ENCODE data around the gene CERS6.

CERS6 gene

DNA sequence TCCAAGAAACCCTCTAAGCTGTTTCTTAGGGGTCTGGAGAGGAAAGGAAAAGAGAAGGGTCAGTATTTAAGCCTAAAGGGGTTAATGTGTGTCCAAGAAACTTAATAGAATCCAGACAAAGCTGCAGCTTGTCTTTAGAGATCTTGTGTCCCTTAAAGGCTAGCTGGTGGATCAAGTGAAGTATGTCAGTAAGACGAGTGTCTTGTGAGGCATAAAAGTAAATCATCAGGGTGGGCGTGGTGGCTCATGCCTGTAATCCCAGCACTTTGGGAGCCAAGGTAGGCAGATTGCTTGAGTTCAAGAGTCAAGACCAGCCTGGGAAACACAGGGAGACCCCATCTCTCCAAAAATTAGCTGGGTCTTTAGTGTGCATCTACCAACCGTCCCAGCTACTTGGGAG is 47.8 kb downstream of the CERS6 start:
- no peak for FAIRE-seq

GRCh38 chr2:168504323-168504722 is 48.3 kb downstream of the CERS6 start:
- FAIRE-seq: no peak

DNA sequence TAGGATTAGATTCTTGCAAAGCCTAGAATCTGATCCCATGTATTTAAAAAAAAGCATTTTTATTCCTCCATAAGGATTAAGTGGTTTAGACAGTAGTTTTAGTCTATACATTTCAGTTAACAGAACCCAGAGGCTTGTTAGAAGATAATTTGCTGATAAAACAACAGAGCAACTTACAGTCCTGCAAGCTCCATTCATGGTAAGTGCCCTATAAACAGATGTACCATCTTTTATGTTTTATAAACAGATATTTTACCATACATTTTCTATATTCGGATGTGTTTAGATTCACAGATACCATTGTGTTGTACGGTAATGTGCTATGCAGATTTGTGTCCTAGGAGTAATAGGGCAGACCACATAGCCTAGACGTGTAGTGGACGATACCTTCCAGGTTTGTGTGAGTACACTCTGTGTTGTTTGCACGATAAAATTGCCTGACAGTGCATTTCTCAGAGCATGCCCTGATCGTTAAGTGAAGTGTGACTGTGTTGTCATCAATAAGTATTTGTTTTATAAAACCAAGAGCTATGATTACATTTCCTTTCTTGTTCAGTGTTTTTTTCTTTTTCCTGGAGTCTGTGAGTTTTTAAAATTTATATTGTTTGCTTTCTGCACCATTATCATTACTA is 54.2 kb downstream of the CERS6 start:
- no peak for FAIRE-seq

DNA sequence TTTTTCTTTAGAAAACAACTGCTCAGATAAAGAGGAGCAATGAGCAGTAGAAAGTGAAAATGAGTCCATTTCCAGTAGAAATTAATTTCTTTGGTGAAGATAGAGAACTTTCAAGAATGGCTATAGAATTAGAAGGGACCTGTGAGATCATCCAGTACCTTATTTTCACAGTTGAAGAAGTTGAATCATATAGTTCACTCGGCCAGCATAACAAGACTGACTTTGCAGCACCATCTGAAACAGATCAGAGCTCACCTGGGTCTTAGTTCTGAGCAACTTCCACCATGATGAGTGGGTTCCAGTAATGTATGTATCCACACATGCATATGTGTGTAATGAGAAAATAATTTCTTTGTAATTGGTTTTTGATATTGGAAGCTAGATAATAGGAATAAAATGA is 58.6 kb downstream of the CERS6 start:
- FAIRE-seq: no peak

DNA sequence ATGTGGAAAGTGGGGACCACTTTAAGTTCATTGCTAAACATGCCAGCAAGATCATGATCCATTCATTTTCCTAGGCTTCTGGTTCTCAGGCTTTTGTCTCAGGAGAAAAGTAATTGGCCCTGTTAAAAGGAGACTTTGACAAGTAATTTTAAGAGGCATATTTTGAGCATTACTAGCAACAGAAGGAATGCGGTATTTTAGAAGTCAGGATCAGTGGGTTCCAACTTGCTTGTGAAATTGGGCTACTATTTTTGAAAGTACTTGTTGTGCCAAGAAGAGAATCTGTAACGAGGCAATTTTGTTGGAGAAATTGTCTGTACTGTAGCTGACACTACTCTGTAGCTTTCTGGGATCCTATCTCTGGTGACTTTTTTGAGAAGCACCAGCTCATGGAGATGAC is 59.4 kb downstream of the CERS6 start:
- FAIRE-seq: no peak

DNA sequence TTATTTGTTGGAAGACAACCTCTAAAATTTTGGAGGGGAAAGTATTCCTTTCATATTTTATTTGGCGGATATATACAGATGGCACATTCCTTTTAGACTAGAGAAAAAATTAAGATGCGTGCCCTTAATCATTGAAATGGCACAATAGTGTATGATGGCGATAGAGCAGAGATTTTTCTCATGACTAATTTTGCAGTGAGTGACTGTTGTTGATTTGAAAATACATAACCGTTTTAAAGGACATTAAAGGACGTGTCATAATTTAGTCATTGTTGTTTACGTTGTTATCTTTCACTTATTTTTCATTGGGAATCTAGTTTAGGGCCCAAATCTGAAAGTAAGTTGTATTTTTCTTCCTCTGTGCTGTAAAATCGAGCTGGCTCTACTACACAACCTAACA is 61.7 kb downstream of the CERS6 start:
- FAIRE-seq: no peak

GRCh38 chr2:168518555-168519066 is 62.5 kb downstream of the CERS6 start:
- FAIRE-seq: no peak

DNA sequence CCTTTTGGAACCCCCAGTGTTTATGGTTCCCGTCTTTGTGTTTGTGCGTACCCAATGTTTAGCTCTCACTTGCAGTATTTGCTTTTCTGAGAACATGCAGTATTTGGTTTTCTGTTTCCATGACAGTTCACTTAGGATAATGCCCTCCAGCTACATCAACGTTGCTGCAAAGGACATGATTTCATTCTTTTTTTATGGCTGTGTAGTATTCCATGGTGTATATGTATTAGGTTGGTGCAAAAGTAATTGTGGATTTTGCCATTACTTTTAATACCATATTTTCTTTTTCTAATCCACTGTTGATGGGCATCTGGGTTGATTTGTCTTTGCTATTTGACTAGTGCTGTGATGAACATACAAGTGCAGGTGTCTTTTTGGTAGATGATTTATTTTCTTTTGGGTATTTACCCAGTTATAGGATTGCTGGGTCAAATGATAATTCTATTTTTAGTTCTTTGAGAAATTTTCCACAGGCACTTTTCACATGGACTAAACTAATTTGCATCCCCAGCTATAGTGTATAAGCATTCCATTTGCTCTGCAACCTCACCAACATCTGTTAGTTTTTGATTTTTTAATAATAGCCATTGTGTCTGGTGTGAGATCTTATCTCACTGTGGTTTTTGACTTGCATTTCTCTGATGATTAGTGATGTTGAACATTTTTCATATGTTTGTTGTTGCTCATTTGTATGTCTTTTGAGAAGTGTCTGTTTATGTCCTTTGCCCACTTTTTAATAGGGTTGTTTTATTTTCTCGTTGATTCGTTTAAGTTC is 63.6 kb downstream of the CERS6 start:
- FAIRE-seq: no peak

GRCh38 chr2:168521053-168521741 is 65.1 kb downstream of the CERS6 start:
- FAIRE-seq: no peak

DNA sequence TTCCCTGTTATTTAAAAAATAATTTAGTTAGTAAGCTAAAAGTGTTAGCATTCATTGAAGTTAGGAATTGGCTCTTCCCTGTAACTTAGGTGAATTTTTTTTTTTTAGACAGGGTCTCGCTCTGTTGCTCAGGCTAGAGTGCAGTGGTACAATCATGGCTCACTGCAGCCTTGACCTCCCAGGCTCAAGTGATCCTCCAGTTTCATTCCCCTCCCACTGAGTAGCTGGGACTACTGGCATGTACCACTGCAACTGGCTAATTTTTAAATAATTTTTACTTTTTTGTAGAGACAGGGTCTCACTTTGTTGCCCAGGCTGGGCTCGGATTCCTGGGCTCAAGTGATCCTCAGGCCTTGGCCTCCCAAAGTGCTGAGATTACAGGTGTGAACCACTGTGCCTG is 66.4 kb downstream of the CERS6 start:
- FAIRE-seq: no peak

DNA sequence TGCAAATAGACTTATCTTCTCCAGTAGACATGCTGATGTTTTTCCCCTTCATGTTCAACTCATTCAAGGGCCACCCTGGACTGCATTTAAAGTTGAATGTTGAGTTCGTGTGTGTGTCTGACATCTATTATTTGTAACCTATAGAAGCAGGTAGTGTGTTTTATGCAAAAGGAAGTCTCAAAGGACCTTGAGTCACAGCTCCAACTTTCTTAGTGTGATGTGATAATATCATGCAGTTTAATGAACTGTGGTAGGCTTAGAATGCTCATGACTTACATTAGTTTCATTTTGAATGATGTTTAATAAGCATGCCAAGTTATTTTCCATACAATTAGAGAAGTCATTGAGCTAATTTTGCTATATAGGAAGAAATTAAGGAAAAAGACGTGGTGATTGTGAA is 67.9 kb downstream of the CERS6 start:
- no peak for FAIRE-seq

DNA sequence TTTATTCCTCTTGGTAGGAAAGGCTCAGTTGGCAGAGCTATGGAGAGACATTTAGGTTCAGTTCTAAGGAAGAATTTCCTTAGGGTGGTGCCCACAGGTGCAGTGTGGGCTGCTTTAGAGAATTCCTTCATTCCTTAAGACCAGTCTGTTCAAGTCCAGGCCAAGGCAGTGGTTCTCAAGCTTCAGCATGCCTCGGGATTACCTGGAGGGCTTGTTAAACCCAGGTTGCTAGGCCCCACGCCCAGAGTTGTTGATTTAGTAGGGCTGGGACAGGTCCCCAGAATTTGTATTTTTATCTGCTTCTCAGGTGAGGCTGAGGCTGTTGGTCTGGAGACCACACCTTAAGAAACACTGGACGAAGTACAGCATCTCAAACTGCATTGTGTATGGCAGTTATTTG is 68.9 kb downstream of the CERS6 start:
- FAIRE-seq: no peak

DNA sequence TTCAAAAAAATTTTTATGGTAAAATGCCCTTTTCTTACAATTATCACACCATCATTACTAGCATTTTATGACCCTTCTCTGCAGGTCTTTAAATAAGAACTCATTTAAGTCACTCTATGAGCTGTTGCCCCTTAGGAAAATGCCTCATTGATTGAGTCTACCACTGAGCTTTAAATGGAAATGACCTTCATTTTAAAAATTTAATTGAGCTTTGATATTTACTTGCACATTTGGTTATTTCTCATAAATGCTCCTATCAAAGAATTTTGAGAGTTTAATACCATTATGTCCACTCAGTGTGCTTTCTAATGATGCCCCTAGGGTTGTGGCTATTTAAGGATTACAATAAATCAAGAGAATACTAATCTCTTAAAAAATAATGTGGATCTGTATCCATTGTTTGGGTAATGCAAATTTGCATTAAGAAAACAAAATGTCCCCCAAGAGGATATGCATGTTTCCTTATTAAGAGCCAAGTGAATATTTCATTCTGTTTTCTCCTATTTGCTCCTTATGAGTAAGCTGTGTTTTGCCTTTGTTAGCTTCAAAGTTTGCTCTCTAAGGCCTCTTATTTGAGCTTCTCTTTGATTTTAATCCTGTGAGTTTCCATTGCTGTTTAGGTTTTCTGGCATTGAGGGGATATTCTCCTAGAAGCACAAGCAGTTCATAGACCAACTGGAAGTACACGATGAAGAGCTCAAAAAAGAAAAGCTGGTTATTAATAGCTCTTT is 69.8 kb downstream of the CERS6 start:
- FAIRE-seq: no peak

GRCh38 chr2:168526641-168527040 is 70.6 kb downstream of the CERS6 start:
- no peak for FAIRE-seq

DNA sequence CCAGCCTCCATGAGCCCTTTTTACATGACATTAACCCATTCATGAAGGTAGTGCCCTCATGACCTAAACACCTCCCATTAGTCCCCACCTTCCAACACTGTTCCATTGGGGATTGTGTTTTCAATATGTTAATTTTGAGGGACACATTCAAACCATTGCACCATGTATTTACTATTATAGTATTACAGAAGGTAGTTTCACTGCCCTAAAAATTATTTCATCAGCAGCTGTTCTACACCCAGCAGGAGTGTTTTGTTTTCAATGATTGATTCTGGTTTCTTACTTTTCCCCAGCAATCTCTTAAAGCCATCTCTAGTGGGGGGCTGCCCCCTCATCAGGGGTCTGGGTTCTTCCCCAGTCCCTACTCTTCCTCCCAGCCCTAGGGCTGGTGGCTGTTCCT is 71.9 kb downstream of the CERS6 start:
- FAIRE-seq: no peak

GRCh38 chr2:168528469-168528868 is 72.4 kb downstream of the CERS6 start:
- no peak for FAIRE-seq

DNA sequence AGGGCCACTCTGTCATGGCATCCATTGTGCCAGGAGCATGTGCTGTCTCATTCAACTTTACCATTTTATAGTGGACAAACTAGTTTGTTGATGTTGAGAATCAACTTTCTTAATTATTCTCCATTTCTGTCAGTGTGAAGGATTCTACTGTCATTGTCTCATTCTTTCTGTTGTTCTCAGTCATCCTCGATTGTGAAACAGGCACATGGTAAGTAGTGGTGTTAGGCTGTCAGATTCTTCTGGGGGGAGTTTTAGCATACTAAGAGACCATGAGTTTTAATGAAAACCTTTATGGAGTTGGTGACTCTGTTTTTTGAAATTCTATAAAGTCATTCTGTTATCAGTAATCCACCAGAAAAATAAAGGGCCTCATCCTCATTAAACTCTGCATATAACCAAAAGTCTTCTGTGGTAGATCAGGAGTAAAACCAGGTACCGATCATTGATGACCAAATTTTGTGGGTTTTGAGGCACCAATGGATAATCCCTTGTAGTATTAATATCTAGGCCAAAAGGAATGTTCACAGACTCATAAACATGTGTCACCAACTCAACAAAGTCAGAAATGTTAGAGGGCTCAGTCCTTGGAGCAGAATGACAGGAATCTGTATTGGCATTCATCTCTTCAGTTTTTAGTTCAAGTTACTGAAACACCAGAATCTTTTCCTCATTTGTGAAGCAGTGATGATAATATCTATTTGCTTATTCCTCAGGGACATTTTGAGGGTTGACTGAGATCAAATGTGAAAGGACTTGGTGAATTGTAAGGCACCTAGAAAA is 73.2 kb downstream of the CERS6 start:
- no peak for FAIRE-seq

DNA sequence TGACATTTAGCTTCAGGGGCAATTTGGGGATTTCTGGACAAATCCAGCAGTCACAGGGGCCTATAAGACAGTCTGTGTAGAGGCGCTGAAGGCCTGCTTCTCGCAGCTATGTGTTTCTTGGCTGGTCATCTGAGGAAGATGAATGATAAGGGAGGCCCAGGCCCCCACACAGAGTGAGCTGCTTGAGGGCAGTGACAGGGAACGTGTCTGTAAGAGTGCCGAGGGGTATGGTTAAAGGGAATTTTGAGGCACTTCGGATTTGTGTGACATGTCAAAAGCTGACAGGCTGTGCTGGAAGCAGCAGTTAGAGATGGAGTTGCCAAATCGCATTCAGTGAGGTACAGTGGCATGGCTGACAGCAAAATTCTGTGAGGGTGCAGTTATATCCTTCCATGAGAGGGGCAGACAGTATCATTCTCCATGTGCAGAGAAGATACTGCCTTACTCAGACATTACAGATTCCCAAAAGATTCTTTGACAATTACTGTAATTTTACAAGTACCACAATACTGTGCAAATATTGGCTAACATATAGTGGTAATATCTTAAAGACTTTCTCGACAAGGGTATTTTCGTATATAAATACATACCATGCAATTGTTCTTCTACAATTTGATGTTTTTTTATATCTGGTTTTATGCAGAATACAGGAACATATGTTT is 74.0 kb downstream of the CERS6 start:
- FAIRE-seq: no peak

DNA sequence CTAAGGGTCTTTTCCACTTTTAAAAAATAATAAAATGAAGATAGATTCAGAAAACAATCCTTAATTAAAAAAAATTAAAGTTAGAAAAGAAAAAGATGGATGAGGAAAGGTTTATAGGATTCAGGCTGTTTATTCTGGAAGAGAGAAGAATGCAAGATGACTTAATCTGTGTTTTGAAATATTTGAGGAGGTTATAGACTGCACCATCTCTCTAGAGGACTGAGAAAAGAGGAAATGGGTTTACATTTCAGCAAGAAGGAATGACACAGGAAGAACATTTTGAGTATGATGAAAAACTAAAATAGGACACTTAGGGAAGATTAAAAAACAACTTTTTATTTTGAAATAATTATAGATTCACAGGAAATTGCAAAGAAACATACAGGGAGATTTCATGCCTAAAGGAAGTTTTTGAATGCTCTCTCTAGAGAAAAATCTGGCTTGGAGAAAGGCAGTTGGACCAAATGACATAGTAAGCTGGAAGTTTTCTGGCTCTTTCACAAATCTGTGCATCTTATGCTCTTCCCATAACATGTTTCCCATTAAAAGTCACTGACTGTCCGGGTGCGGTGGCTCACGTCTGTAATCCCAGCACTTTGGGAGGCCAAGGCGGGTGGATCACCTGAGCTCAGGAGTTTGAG is 75.0 kb downstream of the CERS6 start:
- no peak for FAIRE-seq

DNA sequence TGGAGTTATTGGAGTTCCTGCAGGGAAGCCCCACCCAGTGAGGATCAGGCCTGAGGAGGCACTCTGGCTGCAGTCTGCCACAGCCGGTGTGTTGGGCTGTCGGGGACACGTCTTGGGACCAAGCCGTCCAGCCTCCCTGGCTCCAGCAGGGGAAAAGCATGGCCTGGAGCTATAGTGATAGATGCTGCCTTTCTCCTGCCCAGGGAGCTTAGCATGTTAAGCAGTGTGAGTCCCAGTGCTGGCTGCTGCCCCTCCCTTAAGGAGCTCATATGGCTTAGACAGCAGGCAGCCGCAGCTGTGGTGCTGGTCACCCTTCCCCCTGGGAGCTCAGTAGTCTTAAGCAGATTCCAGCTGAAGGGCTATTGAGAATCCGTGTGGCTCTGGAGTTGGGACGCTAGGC is 78.9 kb downstream of the CERS6 start:
- FAIRE-seq: no peak

DNA sequence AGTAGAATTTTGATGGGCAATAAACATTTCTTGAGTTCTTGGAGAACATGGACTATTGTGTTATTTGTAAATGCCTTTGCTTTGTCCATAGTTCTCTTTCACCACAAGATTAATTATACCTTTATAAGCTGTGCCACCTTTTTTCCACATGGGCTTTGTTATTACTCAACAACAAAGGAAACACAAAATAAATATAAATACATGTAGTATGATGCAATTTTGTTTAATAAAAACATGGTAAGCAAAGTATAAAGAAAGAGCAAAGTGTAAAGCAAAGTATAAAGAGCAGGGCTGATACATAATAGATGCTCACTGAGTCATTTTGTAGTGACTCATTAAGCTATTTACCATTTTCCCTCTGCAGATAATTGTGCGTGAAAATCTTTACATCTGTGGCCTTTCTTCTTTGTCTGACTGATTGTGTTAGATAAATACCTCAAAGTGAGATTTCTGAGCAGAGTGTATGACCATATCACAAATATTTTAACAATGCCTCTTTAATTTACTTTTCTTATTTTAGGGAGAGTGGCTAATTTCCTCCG is 80.9 kb downstream of the CERS6 start:
- FAIRE-seq: no peak
